Measurements from ENCODE around the gene SCAP. TPM values are rescaled to one million over a fixed set of nuclear protein-coding genes. Genes with fewer than 3 reads are reported as not detected.
"Not testable (repeated sequence)": the region's sequence is repeated elsewhere in the genome, so short reads cannot be mapped to it uniquely, and the experiment has no call there.

Gene SCAP
- total RNA-seq, 2 donors from 2014 or later: 57.3 to 60.4 TPM

DNA sequence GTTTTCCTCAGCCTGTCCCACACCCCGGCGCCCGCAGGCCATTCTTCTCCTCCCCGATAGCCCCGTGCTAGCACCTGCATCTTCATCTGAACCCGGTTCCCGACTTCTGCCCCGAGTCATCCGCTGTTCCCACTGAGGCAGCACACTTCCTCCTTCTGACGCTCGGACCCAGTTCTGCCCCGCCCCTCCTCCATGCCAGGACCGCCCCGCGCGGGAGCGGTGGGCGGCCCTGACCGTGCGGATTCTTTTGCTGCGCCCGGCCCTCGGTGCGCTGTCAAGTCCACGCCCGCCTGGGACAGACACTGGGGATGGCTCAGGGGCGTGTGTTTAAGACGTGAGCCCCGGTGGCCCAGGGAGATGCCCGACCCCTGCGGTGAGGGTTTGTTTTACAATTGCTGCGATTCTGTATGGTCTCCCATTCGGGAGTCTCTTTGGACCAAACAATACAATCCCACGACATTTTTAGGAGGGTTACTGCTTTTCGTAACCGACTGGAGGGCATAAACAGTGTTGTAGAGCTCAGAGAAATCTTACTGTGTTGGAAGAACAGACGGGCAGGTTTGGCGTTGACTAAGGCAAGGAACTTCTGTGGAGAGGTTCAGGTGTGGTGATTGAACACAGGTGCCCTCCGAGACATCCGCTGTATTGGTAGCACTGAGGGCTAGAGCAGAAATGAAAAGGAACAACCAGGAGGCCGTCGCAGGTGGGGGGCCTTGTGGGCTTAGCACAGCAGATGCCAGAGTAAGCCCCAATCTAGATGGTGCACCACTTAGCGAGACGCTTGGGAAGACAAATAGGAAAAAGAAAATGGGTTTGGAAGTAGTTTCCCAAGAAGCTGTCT lies 94.2 kb downstream of the SCAP start:
- H3K9me3 Mint-ChIP-seq: no peaks in the 10 kb centered on the region
- no peaks in the 10 kb centered on the region for H3K27me3 Mint-ChIP-seq (ENCODE audit: low read depth)
- H3K4me1 Mint-ChIP-seq (ENCODE audit: low read depth): peaks cover 66% of the 10 kb centered on the region
- DNase-seq: peak; percentile 88 to 89
- H3K27ac Mint-ChIP-seq: peak overlapping the region; percentile 66
- H3K36me3 Mint-ChIP-seq (ENCODE audit: insufficient read depth in 2 of 2): peaks cover 3 to 8% of the 10 kb centered on the region in 2 donors
- ATAC-seq (replicated peaks in 1 of 2): peak; percentile 72 to 76
- peak overlapping the region; percentile 99 to 100 for H3K4me3 Mint-ChIP-seq

DNA sequence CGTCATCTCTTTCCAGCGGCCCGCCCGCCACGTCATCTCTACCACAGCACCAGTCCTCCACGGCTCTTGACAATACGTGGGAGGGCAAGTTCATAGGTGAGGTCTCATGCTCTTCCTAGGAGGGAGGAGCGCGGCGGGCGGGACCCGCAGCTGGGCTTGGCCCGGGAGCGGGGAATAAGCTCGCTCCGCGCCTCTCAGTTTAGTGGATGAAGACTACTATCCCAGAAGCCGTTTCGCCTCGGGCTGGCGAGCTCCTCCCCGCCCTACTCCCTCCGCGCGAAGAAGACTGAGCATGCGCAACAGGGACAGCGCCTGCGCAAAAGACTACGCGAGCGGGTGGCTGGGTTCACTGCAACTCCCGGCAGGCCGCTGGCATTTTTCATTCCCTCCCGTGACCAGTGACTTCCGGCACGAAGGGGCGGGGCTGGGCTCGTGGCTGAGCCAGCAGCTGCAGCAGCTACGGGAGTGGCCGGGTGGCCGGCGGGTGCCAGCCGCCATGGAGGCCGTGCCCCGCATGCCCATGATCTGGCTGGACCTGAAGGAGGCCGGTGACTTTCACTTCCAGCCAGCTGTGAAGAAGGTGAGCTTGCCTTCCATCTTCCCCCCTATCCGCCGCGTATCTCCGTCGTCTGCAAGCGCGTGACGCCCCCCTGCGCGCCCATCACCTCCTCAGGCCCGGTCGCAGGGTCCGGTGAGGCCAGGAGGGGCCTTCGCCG lies 95.0 kb downstream of the SCAP start, which contains the start of gene PTPN23:
Gene PTPN23, plus strand, starts transcription at position 421 of the 716 bp plus-strand sequence. Its CDS starts 76 bp downstream, at position 497.
- H3K4me3 Mint-ChIP-seq: peak within 1 kb of the TSS; percentile 99 to 100
- ATAC-seq (replicated peaks in 1 of 2) (peak; percentile 84 to 85), DNase-seq (peak; percentile 98)
- H3K4me1 Mint-ChIP-seq (ENCODE audit: low read depth): peaks cover 58% of the 10 kb centered on the region
- no peaks in the 10 kb centered on the region for H3K9me3 Mint-ChIP-seq
- no peaks in the 10 kb centered on the region for H3K27me3 Mint-ChIP-seq (ENCODE audit: low read depth)
- peak within 1 kb of the TSS; percentile 100 for H3K27ac Mint-ChIP-seq
- peaks cover 3 to 8% of the 10 kb centered on the region in 2 donors for H3K36me3 Mint-ChIP-seq (ENCODE audit: insufficient read depth in 2 of 2)

DNA sequence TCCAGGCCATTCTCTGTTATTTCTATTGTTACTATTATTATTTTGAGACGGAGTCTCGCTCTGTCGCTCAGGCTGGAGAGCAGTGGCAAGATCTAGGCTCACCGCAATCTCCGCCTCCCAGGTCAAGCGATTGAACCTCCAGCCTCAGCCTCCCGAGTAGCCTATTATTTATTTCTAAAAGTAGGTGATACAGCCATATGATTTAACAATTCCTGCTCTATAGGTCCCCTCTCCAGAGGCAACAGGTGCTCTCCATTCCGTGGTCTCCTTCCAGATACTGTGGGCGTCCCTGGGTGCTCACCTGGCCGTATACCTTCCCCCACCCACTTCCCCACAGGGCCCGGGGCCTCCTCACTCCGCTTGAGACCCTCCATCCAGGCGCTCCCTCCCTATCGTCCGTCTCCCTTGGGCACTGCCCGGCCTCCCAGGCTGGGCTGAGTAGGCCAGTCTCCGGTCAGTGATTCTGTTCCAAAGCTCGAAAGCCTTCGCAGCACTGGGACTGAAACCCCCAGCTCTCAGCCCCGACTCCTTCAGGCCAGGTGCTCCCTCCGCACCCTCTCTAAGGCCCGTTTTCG lies 95.6 kb downstream of the SCAP start:
- Mint-ChIP-seq H3K27me3 (ENCODE audit: low read depth) (no peaks in the 10 kb centered on the region), H3K27ac (peak overlapping the region; percentile 100), H3K4me1 (ENCODE audit: low read depth) (peaks cover 55% of the 10 kb centered on the region), H3K9me3 (no peaks in the 10 kb centered on the region), H3K36me3 (ENCODE audit: insufficient read depth in 2 of 2) (peaks cover 3 to 8% of the 10 kb centered on the region in 2 donors), H3K4me3 (peak overlapping the region; percentile 99 to 100)
- ATAC-seq (replicated peaks in 1 of 2) (no peak), DNase-seq (no peak)

DNA sequence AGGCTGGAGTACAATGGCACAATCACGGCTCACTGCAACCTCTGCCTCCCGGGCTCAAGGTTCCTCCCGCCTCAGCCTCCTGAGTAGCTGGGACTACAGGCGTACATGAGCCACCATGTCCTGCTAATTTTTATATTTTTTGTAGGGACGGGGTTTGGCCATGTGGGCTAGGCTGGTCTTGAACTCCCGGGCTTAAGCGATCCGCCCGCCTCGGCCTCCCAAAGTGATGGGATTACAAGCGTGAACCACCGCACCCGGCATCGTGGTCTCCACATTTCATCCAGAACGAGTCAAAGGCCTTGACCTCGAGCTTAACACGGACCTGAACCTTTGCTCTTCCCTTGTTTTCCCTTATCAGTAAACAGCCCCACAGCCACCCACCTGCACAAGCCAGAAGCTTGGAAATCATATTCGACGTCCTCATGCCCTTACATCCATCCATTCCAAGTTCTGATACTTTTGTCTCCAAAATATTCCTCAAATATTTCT lies 96.3 kb downstream of the SCAP start:
- Mint-ChIP-seq H3K4me1 (ENCODE audit: low read depth) (peaks cover 55% of the 10 kb centered on the region), H3K9me3 (no peaks in the 10 kb centered on the region), H3K4me3 (peak overlapping the region; percentile 99 to 100), H3K27ac (peak overlapping the region; percentile 100), H3K36me3 (ENCODE audit: insufficient read depth in 2 of 2) (peaks cover 3 to 8% of the 10 kb centered on the region in 2 donors), H3K27me3 (ENCODE audit: low read depth) (no peaks in the 10 kb centered on the region)
- ATAC-seq (replicated peaks in 1 of 2): no peak
- no peak for DNase-seq

DNA sequence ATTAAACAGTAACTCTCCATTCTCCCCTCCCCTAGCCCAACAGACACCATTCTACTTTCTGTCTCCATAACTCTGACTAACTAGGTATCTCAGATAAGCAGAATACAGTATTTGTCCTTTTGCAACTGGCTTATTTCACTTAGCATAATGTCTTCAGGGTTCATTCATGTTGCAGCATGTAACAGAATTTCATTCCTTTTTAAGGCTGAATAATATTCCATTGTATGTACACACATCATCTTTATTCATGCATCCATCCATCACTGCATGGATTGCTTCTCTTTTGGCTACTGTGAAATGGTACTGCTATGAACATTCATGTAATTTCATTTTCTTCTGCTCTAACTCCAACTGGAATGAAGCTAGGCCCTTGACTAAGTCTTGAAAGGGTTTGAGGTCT lies 96.9 kb downstream of the SCAP start:
- ATAC-seq (replicated peaks in 1 of 2): no peak
- H3K9me3 Mint-ChIP-seq: no peaks in the 10 kb centered on the region
- no peaks in the 10 kb centered on the region for H3K27me3 Mint-ChIP-seq (ENCODE audit: low read depth)
- no peak overlapping the region for H3K27ac Mint-ChIP-seq
- DNase-seq: no peak
- H3K4me1 Mint-ChIP-seq (ENCODE audit: low read depth): peaks cover 49% of the 10 kb centered on the region
- H3K4me3 Mint-ChIP-seq: peak overlapping the region; percentile 99 to 100
- peaks cover 3 to 8% of the 10 kb centered on the region in 2 donors for H3K36me3 Mint-ChIP-seq (ENCODE audit: insufficient read depth in 2 of 2)

DNA sequence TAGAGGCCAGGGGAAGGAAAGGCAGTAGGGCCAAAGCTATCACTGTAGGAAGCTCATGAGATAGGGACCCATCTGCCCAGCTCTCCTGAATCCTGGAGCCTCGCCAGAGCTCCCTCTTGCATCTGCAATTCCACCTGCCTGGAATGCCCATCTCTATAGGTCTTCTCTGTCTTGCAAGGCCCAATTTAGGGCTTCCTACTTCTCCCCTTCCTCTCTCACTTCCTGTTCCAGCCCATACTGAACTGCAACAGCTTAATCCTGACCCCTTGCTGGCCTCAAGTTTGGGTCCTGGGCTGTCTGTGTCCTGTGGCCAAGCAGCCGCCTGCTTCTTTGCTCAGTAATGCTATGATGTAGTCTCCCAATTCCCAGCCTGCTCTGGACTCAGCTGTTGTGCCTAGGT lies 98.6 kb downstream of the SCAP start:
- peaks cover 4% of the 10 kb centered on the region for H3K27me3 Mint-ChIP-seq (ENCODE audit: low read depth)
- no peak for DNase-seq
- H3K36me3 Mint-ChIP-seq (ENCODE audit: insufficient read depth in 2 of 2): peaks cover 3% of the 10 kb centered on the region in 2 donors
- no peaks in the 10 kb centered on the region for H3K9me3 Mint-ChIP-seq
- peaks cover 34% of the 10 kb centered on the region for H3K4me1 Mint-ChIP-seq (ENCODE audit: low read depth)
- no peak overlapping the region for H3K4me3 Mint-ChIP-seq
- H3K27ac Mint-ChIP-seq: no peak overlapping the region
- ATAC-seq (replicated peaks in 1 of 2): no peak

DNA sequence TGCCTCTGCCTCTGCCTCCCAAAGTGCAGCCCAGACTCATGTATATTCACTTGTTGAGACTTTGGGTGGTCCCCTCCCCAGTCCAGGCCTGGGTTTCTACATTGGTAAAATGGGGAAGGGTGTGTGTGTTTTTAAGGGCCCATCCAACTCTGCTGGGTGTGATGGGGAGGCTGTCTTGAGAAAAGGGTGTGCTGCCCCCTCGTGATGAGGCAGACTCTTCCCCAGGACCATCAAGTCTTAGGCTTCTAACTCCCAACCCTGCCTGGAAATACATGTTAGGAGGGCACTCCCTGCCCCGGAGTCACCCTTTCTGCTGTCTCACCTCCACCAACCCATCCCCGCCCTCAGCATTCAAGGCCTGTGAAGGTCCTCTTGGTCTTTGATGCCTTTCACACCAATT lies 99.3 kb downstream of the SCAP start:
- Mint-ChIP-seq H3K27ac (no peak overlapping the region), H3K4me3 (no peak overlapping the region), H3K27me3 (ENCODE audit: low read depth) (peaks cover 5% of the 10 kb centered on the region), H3K9me3 (no peaks in the 10 kb centered on the region), H3K36me3 (ENCODE audit: insufficient read depth in 2 of 2) (peaks cover 3% of the 10 kb centered on the region in 2 donors), H3K4me1 (ENCODE audit: low read depth) (peaks cover 26% of the 10 kb centered on the region)
- no peak for DNase-seq
- no peak for ATAC-seq (replicated peaks in 1 of 2)

DNA sequence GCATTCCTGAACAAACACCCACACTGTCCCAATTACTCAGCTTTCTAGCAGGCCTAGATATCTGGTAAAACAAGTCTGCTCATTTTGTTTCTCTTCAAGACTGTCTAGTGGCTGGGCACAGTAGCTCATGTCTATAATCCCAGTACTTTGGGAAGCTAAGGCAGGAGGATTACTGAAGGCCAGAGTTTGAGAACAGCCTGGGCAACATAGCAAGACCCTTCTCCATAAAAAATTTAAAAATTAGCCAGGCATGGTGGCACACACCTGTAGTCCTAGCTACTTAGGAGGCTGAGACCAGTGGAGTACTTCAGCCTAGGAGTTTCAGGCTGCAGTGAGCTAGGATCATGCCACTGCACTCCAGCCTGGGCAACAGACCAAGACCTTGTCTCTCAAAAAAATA lies 101.2 kb downstream of the SCAP start:
- Mint-ChIP-seq H3K4me3 (no peak overlapping the region), H3K36me3 (ENCODE audit: insufficient read depth in 2 of 2) (no peaks in the 10 kb centered on the region), H3K4me1 (ENCODE audit: low read depth) (peaks cover 17% of the 10 kb centered on the region), H3K27ac (no peak overlapping the region), H3K9me3 (no peaks in the 10 kb centered on the region), H3K27me3 (ENCODE audit: low read depth) (peaks cover 5% of the 10 kb centered on the region)
- ATAC-seq (replicated peaks in 1 of 2) (no peak), DNase-seq (no peak)

DNA sequence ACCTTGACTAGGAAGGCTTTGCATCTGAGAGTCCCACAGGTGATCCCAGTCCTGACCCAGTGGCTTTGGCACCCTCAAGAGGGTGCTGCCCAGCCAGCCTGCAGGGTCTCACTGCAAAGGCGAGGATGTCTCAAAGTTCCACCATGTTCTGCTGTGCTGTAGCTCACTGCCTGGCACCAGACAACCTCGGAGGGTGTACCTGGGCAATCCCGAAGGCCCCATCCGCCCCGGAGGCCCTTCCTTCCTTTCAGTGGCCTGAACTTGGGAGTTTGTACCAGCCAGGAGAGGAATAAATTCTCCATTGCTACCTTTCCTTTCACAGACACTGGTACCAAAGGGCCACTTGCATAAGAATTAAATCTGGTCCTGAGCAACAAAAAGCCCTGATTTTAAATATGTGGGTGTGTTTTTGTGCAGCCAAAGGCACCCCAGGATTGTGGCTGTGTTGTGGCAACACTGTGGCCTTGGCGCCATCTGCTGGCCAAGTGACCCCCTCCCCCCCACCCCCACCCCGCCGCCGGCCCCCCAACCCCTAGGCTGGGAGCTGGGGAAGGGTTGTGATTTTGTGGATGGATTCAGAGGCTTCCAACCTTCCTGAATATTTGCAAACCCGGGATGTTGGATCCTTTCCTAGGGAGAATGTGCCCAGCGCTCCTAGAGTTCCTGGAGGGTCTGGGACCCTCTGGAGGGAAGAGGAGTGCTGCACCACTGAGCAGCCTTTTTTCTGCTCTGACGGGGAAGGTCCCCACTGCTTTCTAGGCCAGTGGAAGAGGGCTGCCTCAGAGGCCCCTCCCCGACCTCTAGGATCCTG lies 104.6 kb downstream of the SCAP start:
- no peaks in the 10 kb centered on the region for H3K9me3 Mint-ChIP-seq
- H3K4me3 Mint-ChIP-seq: no peak overlapping the region
- DNase-seq (peak; percentile 27 to 46), ATAC-seq (replicated peaks in 1 of 2) (peak; percentile 38 to 54)
- no peaks in the 10 kb centered on the region for H3K4me1 Mint-ChIP-seq (ENCODE audit: low read depth)
- H3K36me3 Mint-ChIP-seq (ENCODE audit: insufficient read depth in 2 of 2): no peaks in the 10 kb centered on the region
- H3K27ac Mint-ChIP-seq: no peak overlapping the region
- H3K27me3 Mint-ChIP-seq (ENCODE audit: low read depth): peaks cover 5% of the 10 kb centered on the region

DNA sequence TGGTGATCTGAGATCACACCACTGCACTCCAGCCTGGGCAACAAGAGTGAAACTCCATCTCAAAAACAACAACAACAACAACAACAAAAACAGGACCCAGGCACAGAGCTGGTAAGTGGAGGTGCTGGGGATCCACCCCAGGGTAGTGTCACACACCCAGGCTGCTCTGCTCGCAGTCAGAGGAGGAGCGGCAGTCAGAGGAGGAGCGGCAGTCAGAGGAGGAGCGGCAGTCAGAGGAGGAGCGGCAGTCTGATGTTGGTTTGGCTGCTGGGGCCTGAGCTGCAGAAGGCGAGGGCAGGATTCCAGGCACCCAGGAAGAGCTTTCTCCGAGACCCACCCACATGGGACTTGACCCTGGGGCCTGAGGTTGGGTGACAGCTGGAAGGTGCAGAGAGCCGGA lies 105.7 kb downstream of the SCAP start:
- H3K4me3 Mint-ChIP-seq; H3K27ac Mint-ChIP-seq; ATAC-seq (replicated peaks in 1 of 2); DNase-seq; H3K9me3 Mint-ChIP-seq; H3K27me3 Mint-ChIP-seq (ENCODE audit: low read depth); H3K36me3 Mint-ChIP-seq (ENCODE audit: insufficient read depth in 2 of 2); H3K4me1 Mint-ChIP-seq (ENCODE audit: low read depth): not testable (repeated sequence)

DNA sequence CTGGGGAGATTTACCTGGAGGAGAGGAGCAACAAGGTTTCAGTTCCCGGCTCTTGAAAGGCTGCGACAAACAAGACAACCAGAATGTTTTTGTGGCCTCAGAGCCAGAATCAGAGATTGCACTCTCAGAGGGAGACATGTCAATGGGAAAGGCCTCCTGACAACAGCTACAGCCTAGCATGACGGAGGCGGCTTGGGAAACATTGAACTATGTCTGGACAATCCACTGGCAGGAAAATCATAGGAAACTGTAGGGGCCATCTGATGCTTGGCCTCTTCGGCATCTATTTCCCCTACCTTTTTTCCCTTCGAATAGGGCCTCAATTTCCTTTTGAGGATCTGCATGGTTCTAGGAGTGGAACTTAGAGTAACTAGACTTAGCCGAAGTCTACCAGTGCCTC lies 108.1 kb downstream of the SCAP start:
- H3K27me3 Mint-ChIP-seq (ENCODE audit: low read depth): peaks cover 5% of the 10 kb centered on the region
- H3K9me3 Mint-ChIP-seq: no peaks in the 10 kb centered on the region
- H3K4me3 Mint-ChIP-seq: no peak overlapping the region
- H3K27ac Mint-ChIP-seq: no peak overlapping the region
- H3K36me3 Mint-ChIP-seq (ENCODE audit: insufficient read depth in 2 of 2): peaks cover 0 to 1% of the 10 kb centered on the region in 2 donors
- no peak for ATAC-seq (replicated peaks in 1 of 2)
- DNase-seq: no peak
- H3K4me1 Mint-ChIP-seq (ENCODE audit: low read depth): peaks cover 5% of the 10 kb centered on the region

DNA sequence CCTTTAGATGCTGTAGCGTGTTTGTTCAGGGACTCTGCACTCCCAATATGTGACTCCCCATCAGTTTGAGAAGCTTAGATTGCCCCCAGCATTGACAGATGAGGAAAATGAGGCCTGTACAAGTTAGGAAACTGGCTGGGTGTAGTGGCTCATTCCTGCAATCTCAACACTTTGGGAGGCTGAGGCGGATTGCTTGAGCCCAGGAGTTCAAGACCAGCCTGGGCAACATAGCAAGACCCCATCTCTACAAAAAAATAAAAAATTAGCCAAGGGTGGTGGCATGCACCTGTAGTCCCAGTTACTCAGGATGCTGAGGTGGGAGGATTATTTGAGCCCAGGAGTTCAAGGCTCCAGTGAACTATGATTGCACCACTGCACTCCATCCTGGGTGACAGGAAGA lies 108.9 kb downstream of the SCAP start:
- DNase-seq (no peak), ATAC-seq (replicated peaks in 1 of 2) (no peak)
- H3K36me3 Mint-ChIP-seq (ENCODE audit: insufficient read depth in 2 of 2): peaks cover 3 to 5% of the 10 kb centered on the region in 2 donors
- peaks cover 12% of the 10 kb centered on the region for H3K4me1 Mint-ChIP-seq (ENCODE audit: low read depth)
- peaks cover 3 to 4% of the 10 kb centered on the region in 2 donors for H3K9me3 Mint-ChIP-seq
- H3K27me3 Mint-ChIP-seq (ENCODE audit: low read depth): no peaks in the 10 kb centered on the region
- no peak overlapping the region for H3K27ac Mint-ChIP-seq
- no peak overlapping the region for H3K4me3 Mint-ChIP-seq
